Measurements from ENCODE around the gene PSMD1.

The PSMD1 gene

GRCh38 chr2:231211486-231211885, 154.8 kb downstream of the PSMD1 start:
- Histone ChIP-seq H3K27ac (ENCODE audit: low read length) (no peak overlapping the region), H3K4me1 (ENCODE audit: control insufficient read depth, insufficient read depth, low read length) (no peaks in the 10 kb centered on the region), H3K36me3 (ENCODE audit: control insufficient read depth in 2 of 2, insufficient read depth in 2 of 2, low read length in 2 of 2) (peaks cover 10 to 21% of the 10 kb centered on the region in 2 donors)

GRCh38 chr2:231212329-231212845, 155.7 kb downstream of the PSMD1 start:
- no peak overlapping the region for H3K4me3 ChIP-seq (ENCODE audit: low read length in 2 of 2)
- no peak overlapping the region for H3K27ac ChIP-seq (ENCODE audit: low read length)
- no peak overlapping the region for H3K9ac ChIP-seq (ENCODE audit: low read length in 2 of 2)
- peaks cover 10 to 23% of the 10 kb centered on the region in 2 donors for H3K36me3 ChIP-seq (ENCODE audit: control insufficient read depth in 2 of 2, insufficient read depth in 2 of 2, low read length in 2 of 2)
- H3K4me1 ChIP-seq (ENCODE audit: control insufficient read depth, insufficient read depth, low read length) = no peaks in the 10 kb centered on the region
- no peaks in the 10 kb centered on the region for H3K9me3 ChIP-seq (ENCODE audit: control insufficient read depth in 2 of 2, low read length in 2 of 2)
- H3K27me3 ChIP-seq (ENCODE audit: control insufficient read depth in 1 of 2, insufficient read depth in 2 of 2, low read length in 2 of 2) = no peaks in the 10 kb centered on the region

More at GRCh38 chr2:231211486-231211885, 154.8 kb downstream of the PSMD1 start:
- Histone ChIP-seq H3K9ac (ENCODE audit: low read length in 2 of 2) (no peak overlapping the region), H3K9me3 (ENCODE audit: control insufficient read depth in 2 of 2, low read length in 2 of 2) (no peaks in the 10 kb centered on the region), H3K4me3 (ENCODE audit: low read length in 2 of 2) (no peak overlapping the region), H3K27me3 (ENCODE audit: control insufficient read depth in 1 of 2, insufficient read depth in 2 of 2, low read length in 2 of 2) (no peaks in the 10 kb centered on the region)

GRCh38 chr2:231213931-231214642, 157.4 kb downstream of the PSMD1 start:
- no peaks in the 10 kb centered on the region for H3K4me1 ChIP-seq (ENCODE audit: control insufficient read depth, insufficient read depth, low read length)
- no peak overlapping the region for H3K27ac ChIP-seq (ENCODE audit: low read length)
- no peaks in the 10 kb centered on the region for H3K27me3 ChIP-seq (ENCODE audit: control insufficient read depth in 1 of 2, insufficient read depth in 2 of 2, low read length in 2 of 2)
- no peaks in the 10 kb centered on the region for H3K9me3 ChIP-seq (ENCODE audit: control insufficient read depth in 2 of 2, low read length in 2 of 2)
- no peak overlapping the region for H3K4me3 ChIP-seq (ENCODE audit: low read length in 2 of 2)
- H3K9ac ChIP-seq (ENCODE audit: low read length in 2 of 2) = no peak overlapping the region
- peaks cover 10 to 25% of the 10 kb centered on the region in 2 donors for H3K36me3 ChIP-seq (ENCODE audit: control insufficient read depth in 2 of 2, insufficient read depth in 2 of 2, low read length in 2 of 2)

- H3K4me1 ChIP-seq (ENCODE audit: control insufficient read depth, insufficient read depth, low read length) = peaks cover 6% of the 10 kb centered on the region
- no peaks in the 10 kb centered on the region for H3K9me3 ChIP-seq (ENCODE audit: control insufficient read depth in 2 of 2, low read length in 2 of 2)
- peaks cover 8 to 25% of the 10 kb centered on the region in 2 donors for H3K36me3 ChIP-seq (ENCODE audit: control insufficient read depth in 2 of 2, insufficient read depth in 2 of 2, low read length in 2 of 2)
- no peak overlapping the region for H3K9ac ChIP-seq (ENCODE audit: low read length in 2 of 2)
- H3K4me3 ChIP-seq (ENCODE audit: low read length in 2 of 2) = no peak overlapping the region
- H3K27ac ChIP-seq (ENCODE audit: low read length) = no peak overlapping the region
- H3K27me3 ChIP-seq (ENCODE audit: control insufficient read depth in 1 of 2, insufficient read depth in 2 of 2, low read length in 2 of 2) = no peaks in the 10 kb centered on the region
Observed at GRCh38 chr2:231218366-231218765, 161.7 kb downstream of the PSMD1 start.

- H3K27ac ChIP-seq (ENCODE audit: low read length) = no peak overlapping the region
- no peaks in the 10 kb centered on the region for H3K27me3 ChIP-seq (ENCODE audit: control insufficient read depth in 1 of 2, insufficient read depth in 2 of 2, low read length in 2 of 2)
- H3K9ac ChIP-seq (ENCODE audit: low read length in 2 of 2) = no peak overlapping the region
- H3K4me3 ChIP-seq (ENCODE audit: low read length in 2 of 2) = no peak overlapping the region
- peaks cover 11% of the 10 kb centered on the region for H3K4me1 ChIP-seq (ENCODE audit: control insufficient read depth, insufficient read depth, low read length)
- H3K9me3 ChIP-seq (ENCODE audit: control insufficient read depth in 2 of 2, low read length in 2 of 2) = no peaks in the 10 kb centered on the region
- H3K36me3 ChIP-seq (ENCODE audit: control insufficient read depth in 2 of 2, insufficient read depth in 2 of 2, low read length in 2 of 2) = peaks cover 3 to 21% of the 10 kb centered on the region in 2 donors
Observed at GRCh38 chr2:231219289-231219688, 162.6 kb downstream of the PSMD1 start.

GRCh38 chr2:231221761-231222160, 165.1 kb downstream of the PSMD1 start:
- H3K9ac ChIP-seq (ENCODE audit: low read length in 2 of 2) = no peak overlapping the region
- H3K27ac ChIP-seq (ENCODE audit: low read length) = peak overlapping the region; percentile 69
- H3K27me3 ChIP-seq (ENCODE audit: control insufficient read depth in 1 of 2, insufficient read depth in 2 of 2, low read length in 2 of 2) = no peaks in the 10 kb centered on the region
- H3K4me3 ChIP-seq (ENCODE audit: low read length in 2 of 2) = no peak overlapping the region
- peaks cover 0 to 9% of the 10 kb centered on the region in 2 donors for H3K36me3 ChIP-seq (ENCODE audit: control insufficient read depth in 2 of 2, insufficient read depth in 2 of 2, low read length in 2 of 2)
- no peaks in the 10 kb centered on the region for H3K9me3 ChIP-seq (ENCODE audit: control insufficient read depth in 2 of 2, low read length in 2 of 2)
- peaks cover 12% of the 10 kb centered on the region for H3K4me1 ChIP-seq (ENCODE audit: control insufficient read depth, insufficient read depth, low read length)

All from stomach smooth muscle (tissue), 2 donors.